OCI-LY1 (cell line): ENCODE results near the gene FRMD4A.

Experiments used
- CTCF ChIP-seq: fragments of 200-600 bp; sonication (generic), shearing (Covaris generic); IDR thresholded peaks from 2 replicates; pipeline ENCODE4 v1.5.1; 2017; ENCODE audit warnings: mild to moderate bottlenecking, antibody characterized with exemption, low read length, moderate library complexity, mixed read lengths
- EZH2 ChIP-seq: fragments of 200-600 bp; sonication (generic), shearing (Covaris generic); IDR thresholded peaks from 2 replicates; pipeline ENCODE4 v1.8.0; 2017; ENCODE audit warnings: borderline replicate concordance, mixed run types, mild to moderate bottlenecking, antibody characterized with exemption, low read length, moderate library complexity, mixed read lengths

DNA sequence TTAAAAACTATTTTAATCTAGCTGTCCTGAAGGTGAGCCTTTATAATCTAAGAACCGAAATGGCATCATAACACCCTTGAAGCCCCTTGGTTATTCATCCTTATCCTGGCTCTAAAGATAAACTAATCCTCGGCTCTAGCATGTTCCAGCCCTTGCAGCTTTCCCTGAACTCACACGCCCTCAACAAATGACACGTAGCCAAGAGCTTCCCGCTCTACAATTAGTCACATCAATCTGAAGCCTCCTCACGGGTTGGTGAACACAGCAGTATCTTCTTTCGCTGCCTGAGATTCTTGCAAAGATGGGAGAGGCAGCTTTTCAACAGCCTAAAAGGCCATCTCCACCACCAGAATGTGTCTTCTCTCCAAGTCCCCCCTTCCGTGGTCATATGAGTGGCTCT, 4.1 kb downstream of the FRMD4A start:
- TF ChIP-seq CTCF (no peak), EZH2 (no peak)
